Large intestine (tissue), 3 donors: ENCODE results near the gene ARID3C. TPM values are rescaled to one million over a fixed set of nuclear protein-coding genes. Genes with fewer than 3 reads are reported as not detected.
A peak's percentile ranks its signal among the peaks of the same experiment; 100 is the strongest.

Experiments used
- DNase-seq, 2 donors: peaks; one replicate each; pipeline versions ENCODE4 v3.0.0 to v3.0.0-alpha.2; 2013
- H3K27ac ChIP-seq: one replicate; pipeline ENCODE4 v1.5.1; 2013; ENCODE audit warnings: low read length
- H3K27me3 ChIP-seq: 2 replicates; pipeline ENCODE4 v1.6.1; 2013; ENCODE audit warnings: low read length; ENCODE audit not compliant: control insufficient read depth, insufficient read depth
- H3K36me3 ChIP-seq: 2 replicates; pipeline ENCODE4 v1.6.1; 2013; ENCODE audit warnings: low read length; ENCODE audit not compliant: control insufficient read depth, insufficient read depth
- H3K4me1 ChIP-seq: one replicate; pipeline ENCODE4 v1.6.1; 2013; ENCODE audit warnings: low read length; ENCODE audit not compliant: control insufficient read depth, insufficient read depth
- H3K4me3 ChIP-seq: one replicate; pipeline ENCODE4 v1.5.1; 2013; ENCODE audit warnings: low read length
- H3K9me3 ChIP-seq: one replicate; pipeline ENCODE4 v1.6.1; 2013; ENCODE audit warnings: mild to moderate bottlenecking, low read depth, low read length, moderate library complexity; ENCODE audit not compliant: control insufficient read depth
- WGBS: methylation state at CpG from one replicate; pipeline ENCODE4 v1.1.5; 2013; ENCODE audit warnings: low lambda C conversion rate; ENCODE audit not compliant: insufficient coverage; 5-methylcytosine and 5-hydroxymethylcytosine counted together
- polyA plus RNA-seq: library from polyadenylated mRNA; unstranded; fragments of 120-200 nt; gene quantifications from one replicate; pipeline ENCODE4 v1.2.1, GENCODE V29; 2013

ARID3C gene
- polyA plus RNA-seq, 1 donor, result 0.12 TPM

DNA sequence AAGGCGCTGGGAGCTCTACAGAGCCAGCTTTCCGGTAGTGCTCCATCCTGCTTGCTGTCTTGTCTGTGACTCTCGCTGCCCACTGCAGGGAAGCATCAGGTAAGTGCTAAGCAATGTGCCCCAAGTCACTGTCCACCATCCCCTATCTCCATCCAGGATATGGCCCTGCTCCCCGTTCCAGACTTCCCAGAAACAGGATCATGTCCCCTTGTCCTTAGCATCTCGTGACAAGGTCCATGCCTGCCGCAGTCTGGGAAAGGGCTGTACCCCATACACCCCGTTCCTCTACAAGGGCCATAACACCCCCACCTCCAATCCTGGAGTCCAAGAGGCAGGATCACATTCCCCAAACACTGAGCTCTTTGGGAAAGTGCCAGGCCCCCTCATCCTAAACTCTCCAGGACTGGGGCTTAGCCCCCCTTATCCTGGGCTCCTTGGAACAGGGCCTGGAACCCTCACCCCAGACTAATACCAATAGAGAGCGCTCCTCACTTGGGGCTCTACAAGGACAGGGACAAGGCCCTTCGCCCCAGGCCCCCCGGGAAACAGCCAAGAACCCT is 17.5 kb downstream of the ARID3C start:
- no CpG with 5 or more reads among the region's 10 CpGs for WGBS
- DNase-seq, result peak in 1 of 2 donors; percentile 33
- Histone ChIP-seq H3K4me3 (peak overlapping the region; percentile 97), H3K36me3 (peaks cover 23% of the 10 kb centered on the region), H3K27ac (peak overlapping the region; percentile 77), H3K4me1 (peaks cover 26% of the 10 kb centered on the region), H3K9me3 (no peaks in the 10 kb centered on the region), H3K27me3 (no peaks in the 10 kb centered on the region)

DNA sequence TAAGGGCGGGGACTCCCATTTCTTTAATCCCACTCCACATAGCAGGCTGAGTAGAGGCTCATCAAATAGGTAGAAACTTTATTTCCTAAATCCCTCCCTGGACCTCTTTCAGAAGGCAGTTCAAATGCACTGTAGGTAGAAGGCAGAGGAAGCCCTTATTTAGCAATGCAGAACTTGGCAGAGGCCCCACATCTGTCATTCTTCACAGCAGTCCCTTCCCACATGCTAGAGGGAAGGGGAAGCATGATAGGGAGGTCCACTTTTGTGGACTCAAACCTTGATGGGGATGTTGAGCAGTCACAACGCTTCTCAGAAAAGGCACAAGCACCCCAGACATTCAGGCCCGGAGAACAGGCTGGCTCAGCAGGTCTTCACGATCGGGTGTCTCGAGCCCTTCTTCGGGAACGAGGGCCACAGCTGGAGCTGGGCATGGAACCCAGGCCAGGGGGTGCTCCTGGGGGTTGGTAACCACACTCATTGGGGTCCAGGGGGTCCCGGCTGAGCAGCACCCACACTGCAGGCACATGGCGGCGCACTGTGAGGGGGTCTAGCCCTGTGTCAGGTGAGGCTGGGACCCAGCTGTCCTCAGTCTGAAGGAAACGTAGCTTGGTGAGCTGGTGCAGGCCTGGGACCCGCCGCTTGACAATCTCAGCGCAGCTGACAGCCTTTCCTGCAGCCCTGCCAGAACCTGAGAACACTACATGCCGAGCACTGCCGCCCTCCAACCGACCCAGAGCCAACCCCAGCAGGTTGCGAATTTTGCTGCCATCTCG is 18.2 kb downstream of the ARID3C start:
- no peak overlapping the region for H3K27ac ChIP-seq
- no peaks in the 10 kb centered on the region for H3K27me3 ChIP-seq
- no peak for DNase-seq
- peaks cover 26% of the 10 kb centered on the region for H3K4me1 ChIP-seq
- no CpG with 5 or more reads among the region's 20 CpGs for WGBS
- no peaks in the 10 kb centered on the region for H3K9me3 ChIP-seq
- H3K4me3 ChIP-seq, result no peak overlapping the region
- H3K36me3 ChIP-seq, result peaks cover 17% of the 10 kb centered on the region

DNA sequence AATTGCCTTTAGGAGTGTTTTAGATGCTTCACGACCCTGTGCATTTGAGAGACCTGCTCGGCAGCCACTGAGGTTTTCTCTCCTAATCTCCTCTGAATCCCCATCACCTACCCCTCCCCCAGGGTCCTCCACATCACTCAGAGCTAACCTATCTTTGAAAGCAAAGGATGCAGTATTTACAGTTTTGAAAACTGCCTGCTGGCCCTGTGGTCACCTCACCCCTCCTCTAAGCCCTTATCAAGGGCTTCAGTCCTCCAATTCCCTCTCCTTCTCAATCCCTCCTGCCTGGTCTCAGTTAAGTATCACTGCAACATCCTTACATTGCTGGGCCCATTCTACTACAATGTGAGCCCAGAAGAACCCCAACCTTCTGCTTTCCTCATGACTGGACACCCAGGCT is 21.5 kb downstream of the ARID3C start:
- H3K4me3 ChIP-seq, result no peak overlapping the region
- H3K4me1 ChIP-seq, result peaks cover 19% of the 10 kb centered on the region
- H3K36me3 ChIP-seq, result no peaks in the 10 kb centered on the region
- H3K27ac ChIP-seq, result peak overlapping the region; percentile 73
- no peak for DNase-seq
- WGBS, result 20% methylated on average over 2 of the region's 2 CpGs
- H3K9me3 ChIP-seq, result no peaks in the 10 kb centered on the region
- H3K27me3 ChIP-seq, result no peaks in the 10 kb centered on the region

- Histone ChIP-seq H3K27ac (peak overlapping the region; percentile 73), H3K4me1 (peaks cover 17% of the 10 kb centered on the region), H3K27me3 (no peaks in the 10 kb centered on the region), H3K9me3 (no peaks in the 10 kb centered on the region), H3K4me3 (no peak overlapping the region), H3K36me3 (no peaks in the 10 kb centered on the region)
- no CpG with 5 or more reads among the region's 3 CpGs for WGBS
- DNase-seq, result peak; percentile 82 to 88
Observed at GRCh38 chr9:34606905-34607304, 22.0 kb downstream of the ARID3C start.

- peaks cover 1% of the 10 kb centered on the region for H3K27me3 ChIP-seq
Observed at GRCh38 chr9:34606190-34606589, 22.7 kb downstream of the ARID3C start.

GRCh38 chr9:34603610-34604231 is 25.1 kb downstream of the ARID3C start:
- Histone ChIP-seq H3K27ac (no peak overlapping the region), H3K9me3 (no peaks in the 10 kb centered on the region), H3K4me1 (peaks cover 8% of the 10 kb centered on the region), H3K4me3 (no peak overlapping the region), H3K27me3 (peaks cover 16% of the 10 kb centered on the region), H3K36me3 (no peaks in the 10 kb centered on the region)
- no CpG with 5 or more reads among the region's 4 CpGs for WGBS
- peak; percentile 63 to 67 for DNase-seq

More at GRCh38 chr9:34606190-34606589, 22.7 kb downstream of the ARID3C start:
- H3K27ac ChIP-seq, result no peak overlapping the region
- no peaks in the 10 kb centered on the region for H3K9me3 ChIP-seq
- DNase-seq, result no peak
- no peak overlapping the region for H3K4me3 ChIP-seq
- H3K36me3 ChIP-seq, result no peaks in the 10 kb centered on the region
- H3K4me1 ChIP-seq, result peaks cover 15% of the 10 kb centered on the region

DNA sequence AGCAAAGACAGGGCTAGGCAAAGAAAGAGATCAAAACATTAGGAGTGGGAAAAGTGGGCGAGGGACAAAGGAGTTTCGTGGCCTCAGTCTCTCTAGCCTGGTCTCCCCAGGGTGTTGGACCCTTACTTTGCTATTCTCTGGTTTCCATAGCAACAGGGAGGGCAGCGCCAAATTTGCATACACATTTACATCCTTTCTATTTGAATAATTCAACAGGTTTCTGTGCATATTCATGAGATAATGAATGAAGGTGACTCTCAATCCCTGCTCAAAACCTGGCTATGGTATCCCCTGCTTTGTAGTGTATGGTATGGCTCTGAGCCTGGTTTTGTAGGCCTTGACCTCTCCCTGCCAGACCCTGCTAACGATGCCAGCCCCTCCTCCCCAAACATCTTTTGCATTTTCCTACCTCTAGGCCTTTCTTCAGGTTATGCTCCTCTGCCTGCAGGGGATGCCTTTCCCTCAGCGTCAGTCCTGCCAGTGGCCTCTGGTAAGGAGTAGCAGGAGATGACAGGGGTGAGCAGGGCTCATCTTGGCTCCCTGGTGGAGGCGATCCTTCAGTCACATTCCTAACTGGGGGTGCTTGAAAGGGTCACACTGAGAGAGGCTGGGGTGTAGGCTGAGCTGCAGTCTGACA is 26.8 kb downstream of the ARID3C start:
- peaks cover 2% of the 10 kb centered on the region for H3K4me1 ChIP-seq
- H3K9me3 ChIP-seq, result no peaks in the 10 kb centered on the region
- H3K27ac ChIP-seq, result no peak overlapping the region
- no CpG with 5 or more reads among the region's 6 CpGs for WGBS
- peaks cover 16% of the 10 kb centered on the region for H3K27me3 ChIP-seq
- H3K36me3 ChIP-seq, result no peaks in the 10 kb centered on the region
- no peak overlapping the region for H3K4me3 ChIP-seq
- no peak for DNase-seq

DNA sequence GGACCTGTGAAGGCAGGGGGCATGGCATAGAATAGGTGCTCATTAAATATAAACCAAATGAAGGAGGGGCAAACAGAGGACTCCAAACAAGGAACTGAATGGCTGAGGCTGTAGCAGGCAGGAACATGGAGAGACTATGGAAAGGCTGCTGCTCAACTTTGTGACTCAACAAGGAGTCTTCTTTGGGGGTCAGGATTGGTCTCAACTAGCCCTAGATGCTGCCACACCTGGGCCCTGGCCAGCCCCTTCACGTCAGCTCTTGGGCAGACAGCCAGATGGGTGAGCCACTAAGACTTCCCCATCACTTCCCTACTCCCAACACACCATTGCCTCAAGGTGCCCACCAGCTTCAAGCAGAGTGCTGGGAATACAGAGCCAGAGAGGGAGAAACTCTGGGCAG is 28.0 kb downstream of the ARID3C start:
- H3K4me3 ChIP-seq, result no peak overlapping the region
- H3K27me3 ChIP-seq, result peaks cover 24% of the 10 kb centered on the region
- no peak overlapping the region for H3K27ac ChIP-seq
- H3K4me1 ChIP-seq, result no peaks in the 10 kb centered on the region
- H3K9me3 ChIP-seq, result no peaks in the 10 kb centered on the region
- no peak for DNase-seq
- no CpG with 5 or more reads among the region's 1 CpG for WGBS
- no peaks in the 10 kb centered on the region for H3K36me3 ChIP-seq

GRCh38 chr9:34599546-34599945 is 29.3 kb downstream of the ARID3C start:
- DNase-seq, result no peak
- peaks cover 26% of the 10 kb centered on the region for H3K27me3 ChIP-seq
- no peaks in the 10 kb centered on the region for H3K9me3 ChIP-seq
- H3K4me1 ChIP-seq, result no peaks in the 10 kb centered on the region
- H3K36me3 ChIP-seq, result no peaks in the 10 kb centered on the region
- H3K4me3 ChIP-seq, result no peak overlapping the region
- H3K27ac ChIP-seq, result no peak overlapping the region
- no CpG with 5 or more reads among the region's 1 CpG for WGBS

DNA sequence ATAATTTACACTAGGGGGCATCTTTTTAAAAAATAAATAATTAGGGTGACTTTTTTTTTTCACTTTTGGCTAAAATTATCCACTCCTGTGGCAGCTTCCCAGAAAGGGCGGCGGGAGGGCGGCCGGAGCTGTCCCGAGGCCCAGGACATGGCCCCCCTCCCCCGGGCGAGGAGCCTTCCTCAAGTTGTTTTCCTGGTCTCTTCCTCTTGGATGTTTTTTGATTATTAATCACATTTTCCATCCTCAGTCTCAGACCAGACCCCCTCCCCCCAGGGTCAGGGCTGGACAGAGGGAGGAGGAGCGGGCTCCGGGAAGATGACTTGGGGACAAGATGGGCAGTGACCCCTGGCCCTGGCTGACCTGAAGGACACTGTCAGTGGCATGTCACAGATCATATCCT is 34.7 kb downstream of the ARID3C start:
- peaks cover 11% of the 10 kb centered on the region for H3K9me3 ChIP-seq
- H3K27ac ChIP-seq, result no peak overlapping the region
- no peak overlapping the region for H3K4me3 ChIP-seq
- no peak for DNase-seq
- peaks cover 63% of the 10 kb centered on the region for H3K27me3 ChIP-seq
- no peaks in the 10 kb centered on the region for H3K36me3 ChIP-seq
- no CpG with 5 or more reads among the region's 9 CpGs for WGBS
- peaks cover 16% of the 10 kb centered on the region for H3K4me1 ChIP-seq
